Peyer's patch (tissue), 4 donors: ENCODE data around the gene GBE1.

ENCODE experiments used
- POLR2A ChIP-seq, 2 donors: fragments of 450-650 bp; IDR thresholded peaks; one replicate each; pipeline ENCODE4 v1.5.1; 2017; ENCODE audit warnings: antibody characterized with exemption in 2 of 2, mild to moderate bottlenecking in 2 of 2, moderate library complexity in 2 of 2
- TF ChIP-seq, protein P1 (sequence below), 6 experiments: fragments of 450-650 bp in 4 of 6; fragments of 200-600 bp in 2 of 6; sonication (generic) in 1 of 6; IDR thresholded peaks; one replicate each; pipeline ENCODE4 v1.5.1; 2017 to 2019; ENCODE audit warnings: antibody characterized with exemption in 6 of 6, mild to moderate bottlenecking in 3 of 6, moderate library complexity in 1 of 6

DNA sequence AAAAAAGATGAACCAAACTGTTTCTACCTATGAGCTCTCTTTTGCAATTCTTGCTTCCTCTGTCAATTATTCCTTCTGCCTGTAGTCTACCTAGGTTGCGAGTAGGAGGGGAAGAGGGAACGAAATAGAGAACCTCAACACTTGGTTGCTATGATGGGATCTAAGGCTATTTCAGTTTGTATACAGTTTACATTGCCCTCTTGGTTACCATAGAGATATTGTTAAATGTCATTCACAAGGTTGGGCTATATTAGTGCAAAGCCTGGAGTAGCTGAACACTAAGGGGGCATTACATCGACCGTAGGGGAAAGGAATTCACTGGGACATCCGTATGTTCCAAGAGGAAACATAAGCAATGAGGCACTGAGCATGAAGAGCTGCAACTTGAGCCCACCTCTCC is 276.9 kb downstream of the GBE1 start:
- TF ChIP-seq, protein P1, sequence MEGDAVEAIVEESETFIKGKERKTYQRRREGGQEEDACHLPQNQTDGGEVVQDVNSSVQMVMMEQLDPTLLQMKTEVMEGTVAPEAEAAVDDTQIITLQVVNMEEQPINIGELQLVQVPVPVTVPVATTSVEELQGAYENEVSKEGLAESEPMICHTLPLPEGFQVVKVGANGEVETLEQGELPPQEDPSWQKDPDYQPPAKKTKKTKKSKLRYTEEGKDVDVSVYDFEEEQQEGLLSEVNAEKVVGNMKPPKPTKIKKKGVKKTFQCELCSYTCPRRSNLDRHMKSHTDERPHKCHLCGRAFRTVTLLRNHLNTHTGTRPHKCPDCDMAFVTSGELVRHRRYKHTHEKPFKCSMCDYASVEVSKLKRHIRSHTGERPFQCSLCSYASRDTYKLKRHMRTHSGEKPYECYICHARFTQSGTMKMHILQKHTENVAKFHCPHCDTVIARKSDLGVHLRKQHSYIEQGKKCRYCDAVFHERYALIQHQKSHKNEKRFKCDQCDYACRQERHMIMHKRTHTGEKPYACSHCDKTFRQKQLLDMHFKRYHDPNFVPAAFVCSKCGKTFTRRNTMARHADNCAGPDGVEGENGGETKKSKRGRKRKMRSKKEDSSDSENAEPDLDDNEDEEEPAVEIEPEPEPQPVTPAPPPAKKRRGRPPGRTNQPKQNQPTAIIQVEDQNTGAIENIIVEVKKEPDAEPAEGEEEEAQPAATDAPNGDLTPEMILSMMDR (IDR thresholded peaks at IDR 0.05): no peak
- no peak for TF ChIP-seq POLR2A (IDR thresholded peaks at IDR 0.05)
